GM23338 (cell line): Measurements from ENCODE around the gene DHX58. TPM values are rescaled to one million over a fixed set of nuclear protein-coding genes. Genes with fewer than 3 reads are reported as not detected.

Experiments used
- ATAC-seq: fragments of 200-7000 bp; cut with Tn5 transposase; 3 replicates; pipeline ENCODE4 v1.9.1; 2020
- DNase-seq: peaks from one replicate; pipeline ENCODE4 v3.0.0-alpha.2; 2015; ENCODE audit warnings: low spot score
- H2AFZ ChIP-seq: fragments of 200-600 bp; sonication (generic); 2 replicates; pipeline ENCODE4 v1.8.0; 2016; ENCODE audit warnings: antibody characterized with exemption, mild to moderate bottlenecking, moderate library complexity
- H3F3A ChIP-seq: fragments of 200-600 bp; sonication (generic); replicated peaks from 2 replicates; pipeline ENCODE4 v1.8.0; 2017; ENCODE audit warnings: antibody characterized with exemption, mixed run types, low read depth
- H3K27ac ChIP-seq: fragments of 200-600 bp; sonication (generic); 2 replicates; pipeline ENCODE4 v1.6.1; 2016; ENCODE audit warnings: low read depth
- H3K27me3 ChIP-seq: fragments of 200-600 bp; sonication (generic); 2 replicates; pipeline ENCODE4 v1.8.0; 2016; ENCODE audit warnings: mild to moderate bottlenecking, mixed run types, moderate library complexity; ENCODE audit not compliant: insufficient read depth
- H3K36me3 ChIP-seq: fragments of 200-600 bp; sonication (generic); 2 replicates; pipeline ENCODE4 v1.8.0; 2016; ENCODE audit warnings: mild to moderate bottlenecking; ENCODE audit not compliant: insufficient read depth
- H3K4me1 ChIP-seq: fragments of 200-600 bp; sonication (generic); 2 replicates; pipeline ENCODE4 v1.8.0; 2016; ENCODE audit warnings: mild to moderate bottlenecking, moderate library complexity; ENCODE audit not compliant: insufficient read depth
- H3K4me2 ChIP-seq: fragments of 200-600 bp; sonication (generic); 2 replicates; pipeline ENCODE4 v1.7.1; 2017; ENCODE audit warnings: mixed run types
- H3K4me3 ChIP-seq: fragments of 200-600 bp; sonication (generic); 2 replicates; pipeline ENCODE4 v1.6.1; 2016; ENCODE audit warnings: mixed run types
- H3K79me2 ChIP-seq: fragments of 200-600 bp; sonication (generic); replicated peaks from 2 replicates; pipeline ENCODE4 v1.8.0; 2017; ENCODE audit warnings: mild to moderate bottlenecking; ENCODE audit not compliant: insufficient read depth
- H3K9me2 ChIP-seq: fragments of 200-600 bp; sonication (generic); 2 replicates; pipeline ENCODE4 v1.8.0; 2017; ENCODE audit not compliant: insufficient read depth
- H4K20me1 ChIP-seq: fragments of 200-600 bp; sonication (generic); replicated peaks from 2 replicates; pipeline ENCODE4 v1.8.0; 2017; ENCODE audit warnings: mild to moderate bottlenecking; ENCODE audit not compliant: insufficient read depth
- H3K27ac Mint-ChIP-seq: 2 replicates; pipeline ENCODE4 v1.8.0; 2020; ENCODE audit warnings: inconsistent platforms, mild to moderate bottlenecking, moderate library complexity, mixed read lengths
- H3K27me3 Mint-ChIP-seq: 3 replicates; pipeline ENCODE4 v1.8.0; 2022; ENCODE audit warnings: low read depth, mild to moderate bottlenecking, moderate library complexity, mixed read lengths, inconsistent platforms; ENCODE audit not compliant: insufficient read depth, poor library complexity
- H3K36me3 Mint-ChIP-seq: 3 replicates; pipeline ENCODE4 v1.8.0; 2021; ENCODE audit warnings: low read depth, mild to moderate bottlenecking, inconsistent platforms, moderate library complexity, mixed read lengths
- H3K4me1 Mint-ChIP-seq: 3 replicates; pipeline ENCODE4 v1.8.0; 2020; ENCODE audit warnings: mild to moderate bottlenecking, inconsistent platforms, mixed read lengths
- H3K4me3 Mint-ChIP-seq: 3 replicates; pipeline ENCODE4 v1.8.0; 2021; ENCODE audit warnings: moderate library complexity, mild to moderate bottlenecking, inconsistent platforms, mixed read lengths
- H3K9me3 Mint-ChIP-seq: 3 replicates; pipeline ENCODE4 v1.8.0; 2020; ENCODE audit warnings: moderate library complexity, mild to moderate bottlenecking, inconsistent platforms, mixed read lengths
- CREB1 ChIP-seq: fragments of 250-450 bp; sonication (Bioruptor Pico); IDR thresholded peaks from 2 replicates; pipeline ENCODE4 v1.5.0; 2020; ENCODE audit warnings: low read depth, mild to moderate bottlenecking, moderate library complexity
- CTCF ChIP-seq, 2 experiments: fragments of 200-600 bp in 1 of 2; sonication (generic) in 1 of 2; conservative IDR thresholded peaks; 2 replicates each; pipeline versions ENCODE4 v1.5.1 to v1.6.1; 2016 to 2017; ENCODE audit warnings: antibody characterized with exemption in 2 of 2, low read depth in 2 of 2, mild to moderate bottlenecking in 2 of 2, moderate library complexity in 1 of 2
- ETS1 ChIP-seq: IDR thresholded peaks from 2 replicates; pipeline ENCODE4 v1.6.1; 2016; ENCODE audit warnings: antibody characterized with exemption
- EZH2 ChIP-seq: fragments of 200-600 bp; sonication (generic); IDR thresholded peaks from one replicate; pipeline ENCODE4 v1.8.0; 2017; ENCODE audit warnings: antibody characterized with exemption, mild to moderate bottlenecking, low read depth; ENCODE audit not compliant: unreplicated experiment
- EZH2phosphoT487 ChIP-seq: fragments of 200-600 bp; sonication (generic); IDR thresholded peaks from one replicate; pipeline ENCODE4 v1.8.1; 2018; ENCODE audit warnings: antibody characterized with exemption; ENCODE audit not compliant: unreplicated experiment
- JUNB ChIP-seq: IDR thresholded peaks from one replicate; pipeline ENCODE4 v1.6.1; 2016; ENCODE audit warnings: antibody characterized with exemption; ENCODE audit not compliant: unreplicated experiment
- NANOG ChIP-seq: IDR thresholded peaks from 2 replicates; pipeline ENCODE4 v1.6.1; 2016; ENCODE audit warnings: antibody characterized with exemption, borderline replicate concordance
- POLR2AphosphoS5 ChIP-seq: IDR thresholded peaks from 2 replicates; pipeline ENCODE4 v1.6.1; 2016; ENCODE audit warnings: antibody characterized with exemption, low read depth
- REST ChIP-seq: IDR thresholded peaks from one replicate; pipeline ENCODE4 v1.6.1; 2018; ENCODE audit warnings: antibody characterized with exemption; ENCODE audit not compliant: unreplicated experiment
- STAT1 ChIP-seq: IDR thresholded peaks from one replicate; pipeline ENCODE4 v1.6.1; 2016; ENCODE audit warnings: antibody characterized with exemption; ENCODE audit not compliant: unreplicated experiment
- ZNF114 ChIP-seq: fragments of 250-450 bp; sonication (Bioruptor Pico); IDR thresholded peaks from 2 replicates; pipeline ENCODE4 v1.5.0; 2020; ENCODE audit warnings: mild to moderate bottlenecking, moderate library complexity
- ZNF331 ChIP-seq: fragments of 250-450 bp; sonication (Bioruptor Pico); IDR thresholded peaks from 2 replicates; pipeline ENCODE4 v1.5.0; 2020; ENCODE audit warnings: low read depth, mild to moderate bottlenecking, moderate library complexity
- ZNF462 ChIP-seq: fragments of 250-450 bp; sonication (Bioruptor Pico); IDR thresholded peaks from 2 replicates; pipeline ENCODE4 v1.5.0; 2020; ENCODE audit warnings: mild to moderate bottlenecking, moderate library complexity
- polyA plus RNA-seq: library from polyadenylated mRNA; unstranded; fragments of >200 nt; fragmentation: Nextera tagmentation; extraction: Ambion mirVana; gene quantifications from 2 replicates; pipeline ENCODE4 v1.2.1, GENCODE V29; 2016
- total RNA-seq: library from RNA; depleted of rRNA; stranded (reverse); fragments of >200 nt; shearing (Covaris generic); gene quantifications from 2 replicates; pipeline ENCODE4 v1.2.3, GENCODE V29; 2014

DHX58 gene
- total and polyA plus RNA-seq, 2 experiments from 2014 or later, result 4.1 to 6.6 TPM

GRCh38 chr17:42106009-42106408 lies 6.5 kb downstream of the DHX58 start:
- ATAC-seq, result no peak
- Mint-ChIP-seq H3K4me3 (no peak overlapping the region), H3K36me3 (no peaks in the 10 kb centered on the region; the same call in 2 of the 3 replicates), H3K27me3 (peaks cover 24% of the 10 kb centered on the region), H3K4me1 (peaks cover 22% of the 10 kb centered on the region), H3K27ac (no peak overlapping the region), H3K9me3 (no peaks in the 10 kb centered on the region; the same call in 2 of the 3 replicates)
- Histone ChIP-seq H4K20me1 (no peaks in the 10 kb centered on the region), H3K4me3 (no peak overlapping the region), H3K4me2 (no peak overlapping the region), H3K27ac (no peak overlapping the region), H2AFZ (no peak overlapping the region), H3F3A (0 out of 2 replicates have a peak, but pooled peaks cover 6% of the 10 kb centered on the region), H3K9me2 (no peaks in the 10 kb centered on the region), H3K4me1 (peaks cover 14% of the 10 kb centered on the region), H3K79me2 (no peaks in the 10 kb centered on the region), H3K27me3 (no peaks in the 10 kb centered on the region), H3K36me3 (no peaks in the 10 kb centered on the region)
- DNase-seq, result no peak
- no peak for TF ChIP-seq EZH2
- TF ChIP-seq ZNF331, result no peak
- no peak for TF ChIP-seq NANOG
- no peak for TF ChIP-seq STAT1
- TF ChIP-seq ZNF462, result no peak
- no peak for TF ChIP-seq ETS1
- TF ChIP-seq CREB1 (CRISPR knock-in tag), result no peak
- no peak for TF ChIP-seq ZNF114 (CRISPR knock-in tag)
- TF ChIP-seq POLR2AphosphoS5, result no peak
- no peak for TF ChIP-seq REST
- no peak for TF ChIP-seq JUNB
- TF ChIP-seq CTCF (conservative IDR thresholded peaks at IDR 0.05; ENCODE audit: low read depth in 2 of 2), result no peak
- no peak for TF ChIP-seq EZH2phosphoT487
